ENCODE data around the gene TNNI3. TPM values are rescaled to one million over a fixed set of nuclear protein-coding genes. Genes with fewer than 3 reads are reported as not detected.

Gene TNNI3
- total RNA-seq, 1 donor from 2014 or later: not detected

DNA sequence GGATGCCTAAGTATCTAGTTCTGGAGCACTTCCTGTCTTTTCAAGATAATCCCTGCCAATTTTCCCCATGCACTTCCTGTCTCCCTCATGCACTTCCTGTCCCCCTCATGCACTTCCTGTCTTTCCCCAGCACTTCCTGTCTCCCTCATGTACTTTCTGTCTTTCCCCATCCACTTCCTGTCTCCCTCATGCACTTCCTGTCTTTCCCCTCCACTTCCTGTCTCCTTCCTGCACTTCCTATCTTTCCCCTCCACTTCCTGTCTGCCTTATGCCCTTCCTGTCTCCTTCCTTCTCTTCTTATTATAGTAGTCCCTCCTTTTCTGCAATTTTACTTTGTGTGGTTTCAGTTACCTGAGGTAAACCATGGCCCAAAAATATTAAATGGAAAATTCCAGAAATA is 5.5 kb downstream of the TNNI3 start:
- Mint-ChIP-seq H3K4me1 (ENCODE audit: low read depth) (peaks cover 11% of the 10 kb centered on the region), H3K36me3 (ENCODE audit: low read depth) (peaks cover 4% of the 10 kb centered on the region), H3K27me3 (ENCODE audit: low read depth) (peaks cover 24% of the 10 kb centered on the region), H3K9me3 (peaks cover 19% of the 10 kb centered on the region), H3K27ac (peak overlapping the region; percentile 50), H3K4me3 (ENCODE audit: low read depth) (no peak overlapping the region)
- no peak for DNase-seq (ENCODE audit: low spot score)
- intact Hi-C loops (cut with micrococcal nuclease): no loop called here

DNA sequence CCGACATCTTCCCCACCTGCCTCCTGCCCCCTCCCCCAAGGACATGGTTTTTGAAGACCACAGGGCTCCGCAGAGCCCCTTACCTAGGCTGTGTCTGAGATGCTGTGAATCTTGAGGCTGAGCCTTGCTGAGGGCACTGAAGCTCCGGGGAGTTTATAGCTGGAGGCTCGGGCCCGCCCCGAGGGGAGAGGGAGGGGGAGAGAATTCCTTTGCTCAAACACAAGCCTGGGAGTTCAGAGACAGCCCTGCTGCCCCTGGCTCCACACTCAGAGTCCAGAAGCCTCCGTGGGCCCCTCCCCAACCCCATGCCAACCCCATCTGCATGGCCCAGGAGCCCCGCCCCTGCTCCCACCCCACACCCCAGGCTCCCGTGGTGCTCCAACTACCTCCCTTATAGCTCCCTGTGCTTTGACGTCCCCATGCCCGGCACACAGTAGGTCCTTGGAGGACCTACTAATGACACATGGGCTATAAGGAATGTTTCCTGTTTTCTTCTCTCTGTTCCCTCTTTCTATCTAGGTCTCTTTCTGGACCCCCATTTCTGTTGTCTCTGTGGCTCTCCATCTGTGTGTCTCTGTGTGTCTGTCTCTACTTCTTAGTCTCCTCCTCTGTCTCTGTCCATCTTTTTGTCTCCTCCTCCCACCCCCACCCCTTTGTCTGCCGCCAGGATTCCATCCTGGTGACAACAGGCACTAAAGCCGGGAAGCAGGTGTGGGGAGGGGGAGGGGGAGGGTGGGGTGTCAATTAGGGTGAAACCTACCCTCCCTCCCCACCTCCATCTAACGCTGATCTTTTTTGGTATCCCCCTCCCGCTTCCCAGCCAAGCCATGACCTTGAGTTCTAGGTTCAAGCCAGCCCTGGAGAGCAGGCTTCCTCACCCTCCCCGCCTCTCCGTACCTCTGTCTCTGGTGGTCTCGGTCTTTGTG is 8.2 kb downstream of the TNNI3 start, which contains the start of gene TNNT1:
Gene TNNT1 (minus strand): TSS at position 129 of the 926 bp plus-strand sequence. CDS start 2,049 bp downstream, outside the sequence.
- Mint-ChIP-seq H3K36me3 (ENCODE audit: low read depth) (peaks cover 4% of the 10 kb centered on the region), H3K9me3 (peaks cover 18% of the 10 kb centered on the region), H3K4me3 (ENCODE audit: low read depth) (no peak within 1 kb of the TSS), H3K4me1 (ENCODE audit: low read depth) (peaks cover 12% of the 10 kb centered on the region), H3K27ac (no peak within 1 kb of the TSS), H3K27me3 (ENCODE audit: low read depth) (peaks cover 31% of the 10 kb centered on the region)
- no peak for DNase-seq (ENCODE audit: low spot score)
- intact Hi-C loops (cut with micrococcal nuclease): no loop called here

DNA sequence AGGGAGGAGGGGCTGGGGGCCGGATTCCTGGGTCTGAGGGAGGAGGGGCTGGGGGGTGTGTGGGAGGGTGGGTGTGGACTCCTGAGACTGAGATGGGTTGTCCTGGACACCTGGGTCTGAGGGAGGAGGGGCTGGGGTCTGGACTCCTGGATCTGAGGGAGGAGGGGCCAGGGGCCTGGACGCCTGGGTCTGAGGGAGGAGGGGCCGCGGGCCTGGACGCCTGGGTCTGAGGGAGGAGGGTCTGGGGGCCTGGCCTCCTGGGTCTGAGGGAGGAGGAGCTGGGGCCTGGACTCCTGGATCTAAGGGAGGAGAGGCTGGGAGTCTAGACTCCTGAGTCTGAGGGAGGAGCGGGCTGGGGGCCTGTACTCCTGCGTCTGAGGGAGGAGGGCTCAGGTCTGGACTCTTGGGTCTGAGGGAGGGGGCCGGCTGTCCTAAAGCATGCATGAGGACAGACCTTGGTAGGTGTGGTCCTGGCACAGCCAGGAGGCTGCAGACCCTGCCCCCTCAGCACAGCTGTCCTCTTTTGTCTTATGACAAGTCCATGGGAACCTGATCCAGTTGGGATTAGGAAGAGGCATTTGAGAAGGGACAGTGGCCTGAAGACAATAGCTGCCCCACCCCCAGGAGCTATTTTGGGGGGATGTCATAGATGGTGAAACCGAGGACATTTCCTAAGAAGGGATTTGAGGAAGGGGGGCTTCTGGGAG is 9.8 kb downstream of the TNNI3 start:
- Mint-ChIP-seq H3K9me3 (peaks cover 11% of the 10 kb centered on the region), H3K27ac (no peak overlapping the region), H3K4me3 (ENCODE audit: low read depth) (no peak overlapping the region), H3K36me3 (ENCODE audit: low read depth) (peaks cover 4% of the 10 kb centered on the region), H3K4me1 (ENCODE audit: low read depth) (peaks cover 6% of the 10 kb centered on the region), H3K27me3 (ENCODE audit: low read depth) (peaks cover 35% of the 10 kb centered on the region)
- DNase-seq (ENCODE audit: low spot score): no peak
- intact Hi-C loops (cut with micrococcal nuclease): no loop called here

DNA sequence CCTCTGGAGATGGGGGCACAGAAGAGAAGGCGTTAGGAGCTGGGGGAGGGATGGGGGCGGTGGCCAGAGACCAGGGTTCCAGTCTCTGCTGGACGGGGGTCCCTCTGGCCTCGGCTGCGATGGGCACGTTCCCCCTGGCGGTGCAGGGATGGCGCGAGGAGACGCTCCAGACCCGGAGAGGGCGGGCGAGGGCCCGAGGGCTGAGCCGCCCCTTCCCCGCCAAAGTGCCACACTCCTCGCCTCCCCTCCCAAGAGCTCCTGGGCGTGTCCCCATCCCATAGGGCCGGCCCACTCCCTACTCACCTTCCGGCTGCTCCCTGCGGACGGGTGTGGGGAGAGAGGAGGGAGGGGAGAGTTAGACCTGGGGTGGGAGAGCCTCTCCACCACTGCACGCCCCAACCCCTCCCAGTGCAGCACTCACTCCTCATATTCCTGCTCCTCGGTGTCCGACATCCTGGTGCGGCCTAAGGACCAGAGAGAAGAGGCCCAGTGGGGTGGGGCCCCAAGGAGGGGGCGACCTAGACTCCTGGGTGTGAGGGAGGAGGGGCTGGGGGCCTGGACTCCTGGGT is 10.7 kb downstream of the TNNI3 start:
- no peak overlapping the region for H3K27ac Mint-ChIP-seq
- peaks cover 5% of the 10 kb centered on the region for H3K9me3 Mint-ChIP-seq
- H3K4me3 Mint-ChIP-seq (ENCODE audit: low read depth): no peak overlapping the region
- no peaks in the 10 kb centered on the region for H3K36me3 Mint-ChIP-seq (ENCODE audit: low read depth)
- peaks cover 1% of the 10 kb centered on the region for H3K4me1 Mint-ChIP-seq (ENCODE audit: low read depth)
- H3K27me3 Mint-ChIP-seq (ENCODE audit: low read depth): peaks cover 35% of the 10 kb centered on the region
- intact Hi-C loops (cut with micrococcal nuclease): no loop called here
- DNase-seq (ENCODE audit: low spot score): no peak

DNA sequence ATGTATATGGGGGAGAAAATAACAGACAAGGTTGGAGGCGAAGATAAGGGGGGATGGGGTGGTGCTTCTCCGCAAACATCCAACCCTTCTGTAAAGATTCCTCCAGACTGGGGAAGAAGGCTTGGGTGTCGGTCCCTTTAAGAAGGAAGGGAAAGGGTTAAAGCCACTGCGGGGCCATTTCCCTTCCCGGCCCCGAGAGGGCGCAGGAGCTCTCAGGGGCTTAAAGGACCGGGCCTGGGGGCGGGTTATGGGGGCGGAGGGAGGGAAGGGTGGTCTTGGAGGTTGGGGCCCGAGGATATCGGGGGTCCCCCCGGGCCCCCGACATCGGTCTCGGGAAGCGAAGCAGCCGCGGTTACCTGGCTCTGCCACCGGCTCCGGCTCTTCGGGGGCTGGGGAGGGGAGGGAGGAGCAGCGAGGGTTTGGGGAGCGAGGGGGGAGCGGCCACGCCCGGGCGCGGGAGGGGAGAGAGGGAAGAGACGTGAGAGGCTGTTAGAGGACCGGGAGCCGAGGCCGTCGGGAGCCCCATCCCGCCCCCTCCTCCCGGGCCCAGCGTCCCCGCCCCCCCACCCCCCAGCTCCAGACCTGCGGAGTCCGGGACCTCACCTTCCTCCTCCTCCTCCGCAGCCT is 11.3 kb downstream of the TNNI3 start:
- H3K4me3 Mint-ChIP-seq (ENCODE audit: low read depth): no peak overlapping the region
- peaks cover 1% of the 10 kb centered on the region for H3K4me1 Mint-ChIP-seq (ENCODE audit: low read depth)
- peaks cover 36% of the 10 kb centered on the region for H3K27me3 Mint-ChIP-seq (ENCODE audit: low read depth)
- no peak overlapping the region for H3K27ac Mint-ChIP-seq
- no peaks in the 10 kb centered on the region for H3K36me3 Mint-ChIP-seq (ENCODE audit: low read depth)
- intact Hi-C loops (cut with micrococcal nuclease): no loop called here
- no peak for DNase-seq (ENCODE audit: low spot score)
- H3K9me3 Mint-ChIP-seq: no peaks in the 10 kb centered on the region

DNA sequence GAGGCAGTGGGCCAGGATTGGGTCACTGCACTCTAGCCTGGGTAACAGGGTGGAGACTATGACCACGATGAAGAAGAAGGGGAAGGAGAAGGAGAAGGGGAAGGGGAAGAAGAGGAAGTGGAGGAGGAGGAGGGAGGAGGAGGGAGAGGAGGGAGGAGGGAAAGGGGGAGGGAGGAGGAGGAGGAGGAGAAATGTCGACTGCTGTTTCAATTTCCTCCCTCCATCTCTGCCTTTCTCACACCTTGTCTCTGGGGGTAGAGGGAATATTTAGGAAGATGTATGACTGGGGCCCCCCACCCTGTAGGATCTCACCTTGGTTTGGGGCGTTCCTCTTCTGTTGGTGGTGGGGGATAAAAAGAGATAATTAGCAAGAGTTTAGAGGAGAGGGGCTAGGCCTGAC is 12.3 kb downstream of the TNNI3 start:
- no peak for DNase-seq (ENCODE audit: low spot score)
- Mint-ChIP-seq H3K27ac (no peak overlapping the region), H3K4me1 (ENCODE audit: low read depth) (peaks cover 1% of the 10 kb centered on the region), H3K27me3 (ENCODE audit: low read depth) (peaks cover 34% of the 10 kb centered on the region), H3K4me3 (ENCODE audit: low read depth) (no peak overlapping the region), H3K9me3 (no peaks in the 10 kb centered on the region), H3K36me3 (ENCODE audit: low read depth) (no peaks in the 10 kb centered on the region)
- intact Hi-C loops (cut with micrococcal nuclease): no loop called here

DNA sequence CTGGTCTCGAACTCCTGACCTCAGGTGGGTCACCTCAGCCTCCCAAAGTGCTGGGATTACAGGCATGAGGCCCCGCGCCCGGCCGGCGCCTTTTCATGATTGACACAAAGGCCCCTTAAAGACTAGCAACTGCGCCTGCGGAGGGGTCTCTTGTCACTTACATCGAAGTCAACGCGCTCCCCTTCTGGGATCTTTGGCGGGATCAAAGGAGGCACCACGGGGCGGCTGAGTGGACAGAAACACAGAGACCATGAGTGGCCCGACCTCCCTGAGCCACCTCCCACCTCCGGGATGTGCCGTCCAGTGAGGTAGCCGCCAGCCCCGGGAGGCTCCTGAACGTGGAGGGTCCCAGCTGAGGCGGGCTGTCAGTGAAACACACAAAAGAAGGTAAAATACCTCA is 15.8 kb downstream of the TNNI3 start:
- H3K27ac Mint-ChIP-seq: no peak overlapping the region
- H3K4me1 Mint-ChIP-seq (ENCODE audit: low read depth): peaks cover 1% of the 10 kb centered on the region
- peaks cover 17% of the 10 kb centered on the region for H3K27me3 Mint-ChIP-seq (ENCODE audit: low read depth)
- H3K36me3 Mint-ChIP-seq (ENCODE audit: low read depth): no peaks in the 10 kb centered on the region
- H3K9me3 Mint-ChIP-seq: no peaks in the 10 kb centered on the region
- no peak overlapping the region for H3K4me3 Mint-ChIP-seq (ENCODE audit: low read depth)
- DNase-seq (ENCODE audit: low spot score): no peak
- intact Hi-C loops (cut with micrococcal nuclease): loop anchor here (5.0 kb wide), 1 partner anchor 361 kb away; no protein-coding TSS in a partner anchor

DNA sequence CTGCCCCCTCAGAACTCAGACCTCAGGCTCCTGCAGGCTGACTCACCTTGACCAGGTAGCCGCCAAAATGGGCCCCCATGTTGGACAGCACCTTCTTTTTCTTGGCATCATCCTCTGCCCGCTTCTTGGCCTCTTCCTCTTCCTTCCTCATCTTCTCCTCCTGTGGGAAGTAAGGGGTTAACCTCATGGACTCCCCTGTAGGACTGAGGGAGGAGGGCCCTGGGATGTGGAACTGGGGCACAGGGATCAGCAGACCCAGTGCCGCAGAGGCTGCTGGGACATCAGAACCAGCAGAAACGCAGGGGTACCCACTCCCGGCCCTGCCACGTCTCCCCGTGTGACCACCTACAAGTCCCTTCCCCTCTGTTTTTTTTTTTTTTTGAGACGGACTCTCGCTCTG is 19.6 kb downstream of the TNNI3 start:
- intact Hi-C loops (cut with micrococcal nuclease): no loop called here

DNA sequence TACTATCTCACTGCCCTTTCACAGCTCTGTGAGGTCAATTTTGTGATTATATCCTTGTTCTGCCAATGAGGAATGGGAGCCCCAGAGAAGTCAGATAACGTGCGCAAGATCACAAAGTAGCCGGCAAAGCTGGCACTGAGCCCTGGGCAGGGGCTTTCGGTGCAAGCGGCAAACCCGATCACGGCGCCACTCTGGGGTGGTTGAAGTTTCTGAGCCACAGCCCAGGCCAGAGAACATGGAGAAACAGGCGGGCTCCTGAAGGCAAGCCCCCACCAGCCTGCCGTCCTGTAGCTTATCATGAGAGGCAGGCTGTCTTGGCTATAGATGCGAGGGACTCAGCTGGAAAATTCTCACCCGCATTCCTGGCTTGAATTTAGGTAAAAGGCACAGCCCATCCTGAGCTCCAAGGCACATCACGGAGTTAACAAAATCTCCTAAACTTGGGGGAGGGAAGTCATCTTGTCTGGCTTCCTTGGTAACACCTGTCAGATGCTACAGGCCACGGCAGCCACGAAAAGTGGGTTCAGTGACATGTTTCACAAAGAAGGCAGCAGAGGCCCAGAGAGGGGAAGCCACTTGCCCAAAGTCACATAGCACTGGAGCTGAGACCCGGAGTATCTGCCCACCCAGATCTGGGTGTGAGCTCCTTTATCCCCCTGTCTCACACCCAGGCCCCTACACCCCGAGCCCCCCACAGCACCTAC is 21.0 kb downstream of the TNNI3 start:
- Mint-ChIP-seq H3K27ac (no peak overlapping the region), H3K4me1 (ENCODE audit: low read depth) (no peaks in the 10 kb centered on the region), H3K27me3 (ENCODE audit: low read depth) (peaks cover 8% of the 10 kb centered on the region), H3K4me3 (ENCODE audit: low read depth) (no peak overlapping the region), H3K36me3 (ENCODE audit: low read depth) (no peaks in the 10 kb centered on the region), H3K9me3 (no peaks in the 10 kb centered on the region)
- DNase-seq (ENCODE audit: low spot score): no peak
- intact Hi-C loops (cut with micrococcal nuclease): no loop called here

More for the DNA sequence above, 19.6 kb downstream of the TNNI3 start:
- Mint-ChIP-seq H3K27me3 (ENCODE audit: low read depth) (peaks cover 5% of the 10 kb centered on the region), H3K9me3 (no peaks in the 10 kb centered on the region), H3K4me3 (ENCODE audit: low read depth) (no peak overlapping the region), H3K27ac (no peak overlapping the region), H3K36me3 (ENCODE audit: low read depth) (no peaks in the 10 kb centered on the region), H3K4me1 (ENCODE audit: low read depth) (no peaks in the 10 kb centered on the region)
- no peak for DNase-seq (ENCODE audit: low spot score)

DNA sequence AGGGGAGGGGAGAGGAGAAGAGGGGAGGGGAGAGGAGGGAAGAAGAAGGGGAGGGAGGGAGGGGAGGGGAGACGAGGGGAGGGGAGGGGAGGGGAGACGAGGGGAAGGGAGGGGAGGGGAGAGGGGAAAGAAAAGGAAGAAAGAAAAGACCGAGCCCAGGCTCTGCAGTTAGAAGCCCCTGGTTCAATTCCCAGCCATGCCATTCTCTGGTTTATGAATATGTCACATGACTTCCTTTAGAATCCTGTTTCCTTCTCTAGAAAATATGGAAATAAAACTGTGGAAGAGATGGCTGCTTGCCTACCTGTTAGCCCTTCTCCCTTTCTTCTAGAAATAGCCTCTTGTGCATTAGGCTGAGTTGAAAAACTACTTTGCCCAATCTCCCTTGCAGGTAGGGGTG is 22.8 kb downstream of the TNNI3 start:
- DNase-seq (ENCODE audit: low spot score): no peak
- Mint-ChIP-seq H3K27me3 (ENCODE audit: low read depth) (peaks cover 10% of the 10 kb centered on the region), H3K36me3 (ENCODE audit: low read depth) (no peaks in the 10 kb centered on the region), H3K4me1 (ENCODE audit: low read depth) (no peaks in the 10 kb centered on the region), H3K4me3 (ENCODE audit: low read depth) (no peak overlapping the region), H3K9me3 (no peaks in the 10 kb centered on the region), H3K27ac (no peak overlapping the region)
- intact Hi-C loops (cut with micrococcal nuclease): no loop called here

DNA sequence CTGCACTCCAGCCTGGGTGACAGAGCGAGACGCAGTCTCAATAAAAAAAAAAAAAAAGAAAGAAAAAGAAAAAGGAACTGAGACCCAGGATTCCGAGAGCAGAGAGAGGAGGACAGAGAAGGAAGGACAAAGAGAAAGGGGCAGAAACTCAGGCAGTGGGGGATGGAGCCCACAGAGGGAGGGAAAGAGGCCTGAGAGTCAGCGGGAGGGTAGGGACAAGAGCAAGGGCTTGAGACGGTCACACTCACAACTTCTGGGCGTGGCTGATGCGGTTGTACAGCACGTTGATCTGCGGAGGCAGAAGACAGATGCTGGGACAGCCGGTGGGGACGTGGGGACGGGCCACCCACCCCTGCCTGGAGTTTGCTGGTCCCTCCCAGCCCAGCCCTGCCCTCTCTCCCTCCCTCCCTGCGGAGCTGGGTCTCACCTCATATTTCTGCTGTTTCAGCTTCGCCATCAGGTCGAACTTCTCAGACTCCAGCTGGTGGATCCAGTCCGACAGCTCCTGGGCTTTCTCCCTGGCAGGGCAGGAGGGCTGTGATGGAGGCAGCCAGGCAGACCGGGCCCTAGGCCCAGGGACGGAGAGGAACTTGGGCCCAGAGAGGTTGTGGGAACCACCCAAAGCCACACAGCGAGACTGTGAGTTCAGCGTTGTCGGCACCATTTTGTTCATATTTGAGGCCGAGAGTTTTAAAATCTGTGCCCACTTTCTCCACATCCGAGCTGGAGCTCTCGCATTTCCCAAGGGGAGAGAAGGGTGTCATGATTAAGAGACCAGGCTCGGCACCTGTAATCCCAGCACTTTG is 23.7 kb downstream of the TNNI3 start:
- intact Hi-C loops (cut with micrococcal nuclease): no loop called here
- H3K4me3 Mint-ChIP-seq (ENCODE audit: low read depth): no peak overlapping the region

More for the DNA sequence above, 23.7 kb downstream of the TNNI3 start:
- Mint-ChIP-seq H3K27me3 (ENCODE audit: low read depth) (peaks cover 10% of the 10 kb centered on the region), H3K4me1 (ENCODE audit: low read depth) (no peaks in the 10 kb centered on the region), H3K36me3 (ENCODE audit: low read depth) (no peaks in the 10 kb centered on the region), H3K27ac (no peak overlapping the region), H3K9me3 (no peaks in the 10 kb centered on the region)
- DNase-seq (ENCODE audit: low spot score): no peak

Data from activated T-helper 2 cell treated with anti-CD3 and anti-CD28 coated beads, Interferon-gamma antibody, Interleukin-2, Interleukin-4, amounts not matched to agents 10 μg/mL and 5 μg/mL and 100 μg/mL, durations not matched to agents 14 hours and 24 hours and 36 hours (primary cell).